Esophagus mucosa (tissue), 1 donor: ENCODE data around the gene ILKAP. TPM values are rescaled to one million over a fixed set of nuclear protein-coding genes. Genes with fewer than 3 reads are reported as not detected.
A peak's percentile ranks its signal among the peaks of the same experiment; 100 is the strongest.

Source experiments
- ATAC-seq: fragments of 200-7000 bp; cut with Tn5 transposase; one replicate; pipeline ENCODE4 v1.9.1; 2020
- total RNA-seq: library from RNA; stranded (reverse); gene quantifications from one replicate; pipeline ENCODE4 v1.2.4, GENCODE V29; 2023
- donor health status: DM: yes; HTN: yes; CAD: no.

The ILKAP gene, protein sequence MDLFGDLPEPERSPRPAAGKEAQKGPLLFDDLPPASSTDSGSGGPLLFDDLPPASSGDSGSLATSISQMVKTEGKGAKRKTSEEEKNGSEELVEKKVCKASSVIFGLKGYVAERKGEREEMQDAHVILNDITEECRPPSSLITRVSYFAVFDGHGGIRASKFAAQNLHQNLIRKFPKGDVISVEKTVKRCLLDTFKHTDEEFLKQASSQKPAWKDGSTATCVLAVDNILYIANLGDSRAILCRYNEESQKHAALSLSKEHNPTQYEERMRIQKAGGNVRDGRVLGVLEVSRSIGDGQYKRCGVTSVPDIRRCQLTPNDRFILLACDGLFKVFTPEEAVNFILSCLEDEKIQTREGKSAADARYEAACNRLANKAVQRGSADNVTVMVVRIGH
- total RNA-seq = 29.5 TPM

DNA sequence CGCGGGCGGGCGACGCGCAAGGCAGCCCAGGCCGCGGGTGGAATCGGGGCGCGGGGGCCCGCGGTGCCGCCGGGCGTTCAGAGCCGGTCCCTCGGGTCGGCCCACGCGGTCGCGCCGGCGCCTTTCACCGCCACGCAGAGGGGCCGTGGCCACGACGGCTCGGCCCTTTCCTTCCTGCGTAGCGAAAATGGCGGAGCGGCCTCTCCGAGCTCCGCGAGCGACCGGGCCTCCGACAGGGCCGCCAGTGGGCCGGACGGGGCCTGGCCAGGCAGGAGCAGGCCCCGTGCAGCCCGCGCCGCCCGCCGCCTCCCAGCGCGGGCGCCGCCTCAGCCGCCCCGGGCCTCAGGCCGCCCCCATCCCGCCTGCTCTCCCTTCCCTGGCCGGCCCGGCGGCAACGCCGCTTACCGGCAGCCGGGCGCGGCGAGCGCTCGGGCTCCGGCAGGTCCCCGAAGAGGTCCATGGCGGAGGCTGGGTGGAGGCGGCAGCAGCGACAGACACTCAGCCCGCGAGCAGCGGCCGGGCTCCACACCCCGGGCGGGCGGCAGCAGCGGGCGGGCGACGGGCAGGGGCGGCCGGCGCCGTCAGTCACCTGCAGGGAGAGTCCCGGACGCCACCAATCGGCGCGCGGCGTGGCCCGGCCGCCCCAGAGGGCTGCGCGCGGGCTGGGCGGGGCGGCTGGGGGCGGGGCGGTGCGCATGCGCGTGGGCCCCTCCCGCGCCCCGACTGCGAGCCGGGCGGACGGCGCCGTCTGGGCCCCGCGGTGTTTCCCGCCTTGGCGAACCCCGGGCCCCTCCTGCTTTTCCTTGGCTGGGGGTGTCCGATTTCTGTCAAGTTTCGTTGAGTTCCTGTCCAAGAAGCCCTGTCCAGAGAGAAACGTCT, at the start of gene ILKAP:
Gene ILKAP (minus strand): TSS at position 602 of the 879 bp plus-strand sequence. CDS start 142 bp downstream, at position 460.
- ATAC-seq = peak; percentile 99

DNA sequence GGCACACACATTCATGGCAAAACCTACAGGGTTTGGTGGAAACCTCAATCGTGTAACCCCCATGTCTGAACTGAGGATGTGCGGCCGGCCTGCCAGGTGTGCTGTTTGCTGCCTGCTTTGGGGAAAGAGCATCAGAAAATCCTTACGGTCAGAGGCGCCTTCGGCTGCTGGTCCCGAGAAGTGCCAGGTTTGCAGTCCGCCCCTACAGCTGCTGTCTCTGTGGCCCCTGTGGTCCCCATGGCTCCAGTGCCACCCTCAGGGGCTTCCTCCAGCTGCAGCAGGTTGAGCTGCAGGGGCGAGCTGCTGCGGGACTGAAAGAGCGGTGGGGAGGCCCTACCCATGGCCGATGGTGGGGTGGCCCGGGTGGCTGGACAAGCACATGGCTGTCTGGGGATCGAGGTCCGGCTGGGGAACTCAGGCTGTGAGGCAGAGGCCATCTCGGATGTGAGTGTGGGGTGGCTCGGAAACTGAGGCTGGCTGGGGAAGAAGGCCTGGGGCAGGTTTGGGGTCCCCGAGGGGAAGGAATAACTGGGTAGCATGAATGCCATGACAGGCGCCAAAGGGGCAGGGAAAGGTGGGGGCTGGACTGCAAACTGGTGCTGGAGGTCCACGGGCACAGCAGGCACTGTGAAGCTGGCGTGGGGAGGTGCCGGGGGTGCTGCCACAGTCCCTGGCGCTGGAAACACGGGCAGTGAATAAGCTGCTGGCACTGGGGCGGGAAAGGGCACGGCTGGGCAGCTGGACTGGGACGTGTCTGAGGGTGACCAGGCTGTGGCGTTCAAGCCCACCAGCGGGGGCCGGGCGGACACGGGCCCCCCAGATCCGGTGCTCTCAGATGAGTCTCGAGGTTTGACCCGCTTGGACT, 49.5 kb upstream of the ILKAP start:
- ATAC-seq = no peak

DNA sequence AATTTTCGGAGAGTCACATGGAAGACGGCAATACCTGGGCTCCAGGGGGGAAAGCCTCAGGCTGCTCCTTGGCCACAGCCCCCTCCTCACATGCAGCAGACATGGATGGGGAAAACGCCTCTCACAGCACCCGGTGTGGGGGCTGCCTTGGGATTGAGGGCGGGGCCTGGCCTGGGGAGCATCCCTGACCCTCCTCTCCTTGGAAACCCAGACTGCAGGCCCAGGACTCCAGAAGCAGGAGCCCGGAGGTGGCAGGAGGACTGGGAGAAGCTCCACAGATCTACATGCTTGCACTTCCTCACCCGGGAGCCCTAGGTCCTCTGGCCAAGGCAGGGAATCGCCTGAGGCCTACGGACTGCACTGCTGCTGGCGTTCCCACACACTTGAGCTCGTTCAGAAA, 48.5 kb upstream of the ILKAP start:
- ATAC-seq = no peak

DNA sequence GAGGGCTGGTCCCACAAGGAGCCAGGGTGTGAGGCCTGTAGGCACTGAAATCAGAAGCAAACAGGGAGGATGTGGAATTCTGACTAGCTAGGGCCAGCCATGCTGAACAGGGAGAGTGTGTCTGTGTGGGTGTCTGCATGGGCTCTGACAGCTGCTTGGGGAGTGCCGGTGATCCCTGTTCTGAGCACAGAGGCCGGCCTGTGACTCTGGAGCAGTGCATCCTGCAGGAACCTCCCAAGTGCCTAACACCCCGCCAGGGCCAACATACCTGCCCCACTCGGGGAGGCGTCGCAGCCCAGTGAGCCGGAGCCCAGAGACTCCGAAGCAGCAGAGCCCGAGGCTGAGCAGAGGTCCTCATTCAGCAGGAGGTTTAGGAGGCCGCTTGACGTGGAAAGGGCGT, 47.8 kb upstream of the ILKAP start:
- no peak for ATAC-seq

DNA sequence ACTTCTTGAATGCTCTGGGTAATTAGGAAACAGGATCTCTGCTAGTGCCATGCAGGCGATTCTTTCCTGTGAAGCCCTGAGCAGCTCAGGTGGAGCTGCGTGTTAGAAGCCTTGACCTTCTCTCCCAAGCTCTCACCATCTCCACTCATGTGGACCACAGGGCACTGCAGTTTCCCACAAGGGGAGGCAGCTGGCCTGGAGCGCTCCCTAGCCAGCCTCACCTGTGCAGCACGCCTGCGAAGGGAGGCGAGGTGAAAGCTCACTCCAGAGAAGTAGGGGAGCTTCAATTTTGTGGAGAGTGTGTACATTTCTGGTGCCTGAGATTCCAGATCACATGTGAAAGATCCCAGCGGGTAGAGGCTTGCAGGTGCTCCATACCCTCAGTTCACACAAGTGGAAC, 47.4 kb upstream of the ILKAP start:
- ATAC-seq = no peak

DNA sequence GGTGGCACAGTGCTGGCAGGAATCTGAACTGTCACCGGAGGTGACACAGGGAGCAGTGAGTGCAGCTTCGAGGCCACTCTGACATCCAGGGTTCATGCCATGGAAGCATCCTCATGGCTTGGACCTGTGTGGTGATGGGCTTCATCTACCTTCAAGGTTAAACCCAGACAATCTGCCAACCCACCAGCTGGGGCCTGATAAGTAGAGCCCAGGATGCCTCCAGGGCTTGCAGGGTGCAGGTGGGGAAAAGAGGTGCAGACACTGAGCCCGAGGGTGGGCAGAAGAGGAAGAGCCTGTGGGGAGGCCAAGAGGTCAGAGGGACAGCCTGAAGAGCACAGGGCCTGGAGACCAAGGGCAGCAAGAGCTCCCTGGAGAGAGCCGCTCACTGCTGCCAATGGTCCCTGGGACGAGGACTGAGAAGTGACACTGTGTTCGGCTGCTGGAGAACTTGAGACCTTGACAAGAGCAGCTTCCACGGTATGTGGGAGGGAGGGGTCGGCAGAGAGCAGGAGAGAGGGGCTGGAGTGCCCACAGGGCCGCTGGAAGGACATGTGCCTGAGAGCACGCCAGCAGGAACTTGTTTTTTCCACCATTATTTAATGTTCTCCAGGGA, 44.5 kb upstream of the ILKAP start:
- ATAC-seq = no peak

DNA sequence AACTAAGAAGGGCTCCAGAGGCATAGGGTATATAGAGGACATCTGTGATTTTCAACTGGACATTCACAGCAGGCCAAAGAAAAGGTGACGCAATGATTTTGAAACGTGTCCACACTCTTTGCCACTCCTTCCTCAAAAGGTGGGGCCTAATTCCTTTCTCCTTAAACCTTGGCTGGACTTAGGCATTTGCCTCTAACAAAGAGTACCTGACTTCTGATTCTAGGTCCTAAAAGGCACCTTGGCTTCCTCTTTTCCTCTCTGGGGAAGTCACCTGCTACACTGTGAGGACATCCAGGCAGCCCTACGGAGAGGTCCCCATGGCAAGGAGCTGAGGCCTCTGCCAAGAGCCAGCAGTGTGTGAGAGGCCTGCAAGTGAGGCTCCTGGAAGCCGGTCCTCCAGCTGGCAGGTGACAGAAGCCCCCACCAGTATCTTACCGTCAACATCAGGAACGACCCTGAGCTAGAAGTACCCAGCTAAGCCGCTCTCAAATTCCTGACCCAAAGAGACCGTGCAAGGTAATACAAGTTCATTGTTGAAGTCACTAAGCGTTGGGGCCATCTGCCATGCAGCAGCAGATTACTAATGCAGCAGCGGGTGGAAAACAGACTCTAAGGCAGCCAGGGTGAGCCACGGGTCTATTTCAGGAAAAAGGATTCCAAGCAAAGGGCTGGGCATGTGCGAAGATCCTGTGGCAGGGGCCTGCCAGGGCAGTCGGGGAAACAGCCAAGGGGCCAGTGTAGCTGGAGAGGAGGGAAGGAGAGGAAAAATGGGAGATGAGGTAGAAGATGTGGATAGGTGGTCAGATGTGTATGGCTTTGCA, 43.7 kb upstream of the ILKAP start:
- no peak for ATAC-seq

DNA sequence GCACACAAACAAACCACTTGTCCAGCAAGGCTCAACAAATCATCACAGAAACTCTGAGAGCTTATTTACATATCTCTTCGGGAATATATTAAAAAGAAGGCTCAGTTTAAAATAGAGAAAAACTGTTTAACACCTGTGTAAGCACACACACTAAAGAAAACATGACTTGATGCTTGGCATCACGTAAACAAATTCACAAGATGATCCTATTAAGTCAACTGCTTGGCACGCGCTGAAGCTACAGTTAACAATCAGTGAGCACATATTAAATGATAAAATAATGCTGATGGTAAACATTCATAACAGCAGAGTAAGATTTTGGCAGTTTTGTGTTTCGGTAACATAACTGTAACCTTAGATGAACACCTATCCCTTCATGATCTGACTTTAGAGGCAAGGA, 40.7 kb upstream of the ILKAP start:
- ATAC-seq = no peak

DNA sequence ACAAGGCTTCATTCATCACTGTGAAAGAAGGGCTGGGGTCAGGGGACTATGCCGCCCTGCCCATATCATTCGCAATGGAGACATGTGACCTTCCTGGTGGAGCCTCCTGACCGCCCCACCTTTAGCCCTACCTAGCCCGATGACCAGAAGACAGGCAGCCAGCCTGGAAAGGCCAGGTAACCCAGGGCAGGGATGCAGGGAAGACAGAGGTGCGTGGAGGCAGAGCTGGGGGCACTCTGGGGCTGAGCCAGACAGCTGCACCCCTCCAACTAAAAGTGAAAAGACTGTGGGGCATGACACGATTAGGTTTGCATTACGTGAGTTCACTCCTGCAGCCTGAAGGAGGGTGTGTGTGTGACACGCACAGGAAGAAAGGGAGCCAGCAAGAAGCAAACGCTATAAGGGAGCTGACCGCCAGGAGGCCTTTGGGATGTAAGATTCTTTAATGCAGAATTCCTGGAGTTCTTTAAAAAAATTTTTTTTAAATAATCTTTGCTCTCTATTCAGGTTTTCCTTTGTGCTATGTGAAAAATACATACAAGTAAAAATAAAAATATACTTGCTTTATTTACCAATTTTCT, 40.1 kb upstream of the ILKAP start:
- ATAC-seq = no peak

DNA sequence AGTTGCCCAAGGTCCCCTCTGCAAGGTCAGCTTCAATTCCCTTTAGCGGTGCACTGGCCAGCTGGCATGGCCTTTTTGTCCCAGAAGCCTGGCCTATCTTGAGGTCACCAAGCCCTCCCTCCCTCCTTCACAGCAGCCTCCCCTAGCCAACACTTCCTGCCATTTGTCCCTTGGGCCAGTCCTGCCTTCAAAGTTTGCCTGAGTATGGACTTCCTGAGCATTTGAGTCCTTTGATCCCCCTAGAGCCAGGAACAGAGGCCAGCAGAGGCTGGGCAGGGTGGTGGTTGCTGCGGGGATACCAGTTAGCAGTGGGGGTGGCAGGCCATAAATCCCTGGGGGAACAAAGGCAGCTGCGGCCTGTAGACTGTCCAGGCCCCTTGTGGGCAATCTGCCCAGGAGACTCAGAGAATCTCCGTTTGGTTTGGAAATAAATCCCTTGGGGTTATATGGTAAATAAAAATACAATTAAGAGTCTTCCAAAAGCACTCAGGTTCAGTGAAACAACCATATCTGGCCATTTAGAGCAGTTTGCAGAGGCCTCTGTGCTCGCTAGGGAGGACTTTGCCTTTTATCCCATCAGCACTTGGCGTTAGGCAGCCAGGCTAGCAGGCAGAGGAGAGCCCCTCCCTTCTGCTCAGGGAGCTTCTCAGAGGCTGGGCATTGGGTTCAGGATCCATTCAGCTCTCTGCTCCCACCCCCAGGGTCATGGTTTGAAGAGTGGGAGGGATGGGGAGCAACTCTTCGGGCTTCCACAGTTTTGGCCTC, 39.4 kb upstream of the ILKAP start:
- no peak for ATAC-seq

DNA sequence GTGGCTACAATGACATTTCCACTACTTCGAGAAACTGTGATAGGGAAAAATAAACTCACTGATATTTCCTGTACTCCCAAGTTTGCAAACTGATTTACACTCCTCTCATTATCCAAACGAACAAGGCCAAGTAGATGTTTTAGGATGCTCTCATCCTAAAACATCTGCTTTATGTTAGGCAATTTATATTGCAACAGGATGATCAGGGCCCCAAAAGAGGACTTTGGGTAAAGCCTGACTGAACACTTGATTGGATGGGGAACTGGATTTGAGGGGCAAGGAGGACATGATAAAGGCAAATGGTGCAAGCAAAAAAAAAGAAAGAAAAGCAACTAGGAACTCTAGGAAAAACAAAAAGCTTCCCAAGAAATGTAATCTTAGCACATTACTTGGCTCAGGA, 38.5 kb upstream of the ILKAP start:
- no peak for ATAC-seq

DNA sequence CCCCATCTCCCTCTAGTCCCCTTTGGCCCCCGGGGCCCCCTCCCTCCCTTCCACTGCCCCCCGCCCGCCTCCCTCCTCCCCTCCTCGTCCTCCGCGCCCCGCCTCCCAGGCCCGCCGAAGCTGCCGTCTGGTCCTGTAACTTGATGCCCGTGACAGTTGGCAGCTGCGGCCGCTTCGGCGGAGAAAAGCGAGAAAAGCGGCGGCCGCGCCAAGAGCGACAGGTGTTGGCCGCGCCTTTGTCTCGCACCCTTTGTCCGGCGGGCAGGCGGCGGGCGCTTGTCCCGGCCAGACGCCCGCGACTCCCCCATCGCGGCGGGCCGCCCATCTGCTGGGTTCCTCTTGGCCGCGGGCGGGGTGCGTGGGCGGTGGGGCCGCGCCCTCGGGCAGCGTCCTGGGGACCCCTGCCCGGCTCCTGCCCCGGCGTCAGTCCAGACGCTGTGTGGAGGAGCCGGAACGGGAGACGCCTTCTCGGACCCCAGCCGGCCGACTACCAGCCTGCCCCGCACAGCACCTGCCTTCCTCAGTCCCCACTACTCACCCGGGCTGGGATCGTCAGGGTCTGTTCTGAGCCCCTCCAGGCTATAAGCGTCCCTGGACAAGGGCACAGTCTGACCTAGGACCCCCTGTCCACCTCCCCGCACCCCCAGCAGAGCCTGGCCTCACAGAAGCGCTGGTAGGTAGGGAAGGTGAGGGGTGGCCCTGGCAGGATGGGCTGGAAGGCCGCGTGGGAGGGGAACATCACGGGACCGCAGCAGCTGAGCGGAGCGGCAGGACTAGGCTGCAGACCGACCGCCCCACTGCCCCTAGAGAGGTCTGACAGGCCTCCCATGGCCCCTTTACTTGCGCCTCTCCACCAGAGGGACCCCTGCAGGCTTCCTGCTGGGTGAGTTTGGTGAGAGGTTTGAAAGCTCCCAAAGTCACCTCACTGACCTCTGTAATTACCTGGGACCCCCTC, 37.5 kb upstream of the ILKAP start:
- ATAC-seq = no peak

DNA sequence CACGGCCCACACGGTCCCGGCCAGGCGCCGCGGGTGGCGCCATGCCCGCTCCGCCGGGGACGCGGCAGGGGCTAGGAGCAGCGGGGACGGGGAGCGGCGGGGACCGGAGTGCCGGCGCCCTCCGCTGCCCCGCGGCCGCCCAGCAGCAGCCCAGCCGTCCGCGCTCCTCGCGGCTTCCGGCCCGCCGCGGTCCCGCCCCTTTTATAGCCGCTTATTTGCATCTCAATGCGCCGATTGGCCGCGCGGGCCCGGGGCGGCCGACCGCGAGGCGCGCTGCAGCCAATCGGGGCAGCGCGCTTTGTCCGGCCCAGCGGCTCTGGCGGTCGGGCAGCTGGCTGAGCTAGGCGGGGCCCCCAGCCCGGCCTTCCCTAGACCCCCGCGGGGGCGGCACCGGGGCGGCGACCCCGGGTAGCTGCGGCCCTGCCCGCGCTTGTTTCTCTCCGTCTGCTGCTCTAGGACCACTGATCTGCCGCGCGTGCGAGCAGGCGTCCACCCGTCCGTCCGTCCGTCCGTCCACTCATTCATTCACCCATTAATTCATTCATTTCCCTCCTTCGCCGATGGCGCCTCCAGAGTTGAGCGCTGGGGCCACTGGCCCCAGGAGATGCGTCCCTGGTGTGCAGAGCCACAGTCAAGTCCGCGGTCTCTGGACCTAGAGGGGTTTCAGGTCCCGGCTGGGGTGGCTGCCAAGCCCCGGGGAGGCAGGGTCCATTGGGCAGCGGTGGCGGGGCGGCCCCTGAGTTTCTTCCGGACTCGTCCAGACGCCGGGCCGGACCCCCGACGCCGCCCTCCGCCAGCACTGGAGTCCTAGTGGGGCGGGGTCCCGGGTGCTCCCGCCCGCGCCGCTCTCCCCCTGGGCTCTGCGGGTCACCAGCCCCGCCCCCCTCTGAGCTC, 36.6 kb upstream of the ILKAP start, which contains the start of gene HES6:
Gene HES6 (minus strand): TSS at position 176 of the 894 bp plus-strand sequence. CDS start 133 bp downstream, at position 43.
- peak; percentile 84 for ATAC-seq

DNA sequence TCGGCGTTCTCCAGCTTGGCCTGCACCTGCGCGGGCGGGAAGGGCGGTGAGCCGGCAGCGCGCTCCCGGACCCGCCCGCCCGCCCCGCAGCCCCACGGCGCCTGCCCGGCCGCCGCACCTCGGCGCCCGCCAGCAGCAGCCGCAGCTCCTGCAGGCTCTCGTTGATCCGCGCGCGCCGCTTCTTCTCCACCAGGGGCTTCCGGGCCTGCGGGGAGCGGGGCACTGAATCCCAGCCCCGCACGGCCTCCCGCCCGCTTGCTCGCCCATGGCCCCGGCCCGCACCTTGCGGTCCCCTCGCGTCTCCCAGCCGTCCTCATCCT, 36.0 kb upstream of the ILKAP start:
- peak; percentile 1 for ATAC-seq

DNA sequence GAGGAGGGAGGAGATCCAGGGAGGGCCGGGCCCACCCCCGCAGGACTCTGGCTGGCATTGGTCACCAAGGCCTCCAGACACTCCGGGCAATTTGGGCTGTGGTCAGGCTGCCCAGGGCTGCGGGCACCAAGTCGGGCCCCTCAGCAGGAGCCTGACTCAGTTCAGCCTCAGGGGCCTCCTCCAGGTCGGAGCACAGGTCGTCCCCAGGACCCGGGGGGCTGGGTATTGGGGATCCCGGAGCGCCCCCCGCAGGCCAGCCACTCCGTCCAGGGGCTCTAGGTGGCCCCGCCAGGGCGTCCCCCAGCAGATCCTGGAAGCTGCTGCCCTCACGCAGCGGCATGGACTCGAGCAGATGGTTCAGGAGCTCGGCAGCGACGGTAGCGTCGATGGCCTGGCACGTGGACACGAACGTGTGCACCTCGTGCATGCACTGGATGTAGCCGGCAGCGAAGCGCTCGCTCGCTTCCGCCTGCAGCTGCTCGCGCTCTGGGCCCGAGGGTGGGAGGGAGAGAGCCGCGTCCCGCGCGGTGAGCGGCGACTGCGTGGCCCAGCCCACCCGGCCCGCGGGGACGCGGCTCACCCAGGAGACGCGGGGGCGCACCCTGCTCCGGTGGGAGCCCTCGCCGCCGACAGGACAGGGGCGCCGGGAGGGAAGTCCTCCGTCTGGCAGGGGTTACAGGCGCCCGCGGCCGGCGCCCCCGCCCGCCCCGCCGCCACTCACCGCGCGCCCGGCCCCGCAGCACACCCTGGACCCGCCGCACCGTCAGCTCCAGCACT, 35.5 kb upstream of the ILKAP start:
- no peak for ATAC-seq

DNA sequence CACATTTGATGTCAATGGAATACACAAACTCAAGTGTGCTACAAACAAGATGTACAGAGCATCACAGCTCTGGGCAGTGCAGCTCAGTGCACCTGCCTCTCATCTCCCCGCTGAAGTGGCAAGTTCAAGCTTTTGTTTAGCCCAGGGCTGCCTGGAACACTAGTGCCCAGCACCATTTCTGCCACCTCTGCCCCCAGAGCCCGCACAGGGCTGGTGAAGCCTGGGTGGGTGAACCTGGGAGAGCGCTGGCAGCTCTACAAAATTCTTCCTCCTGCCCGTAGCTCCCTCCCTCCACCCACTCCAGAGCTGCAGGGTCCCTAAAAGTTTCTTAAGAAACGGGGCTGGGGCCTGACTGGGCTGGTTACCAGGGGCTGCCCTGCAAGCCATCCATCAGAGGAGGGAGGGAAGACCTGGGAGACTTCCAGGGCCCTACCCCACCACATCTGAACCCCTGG, 34.8 kb upstream of the ILKAP start:
- no peak for ATAC-seq
